HEK293 (cell line): ENCODE data around the gene SNAI1.

Experiments
- ATF2 ChIP-seq: fragments of 450-650 bp; formaldehyde crosslinking; IDR thresholded peaks from 2 replicates; pipeline ENCODE4 v1.5.1; 2016; ENCODE audit warnings: missing biosample characterization, missing genetic modification characterization, low read depth
- GLIS2 ChIP-seq: fragments of 450-650 bp; formaldehyde crosslinking; IDR thresholded peaks from 2 replicates; pipeline ENCODE4 v1.5.1; 2016; ENCODE audit warnings: missing biosample characterization, missing genetic modification characterization
- HIC1 ChIP-seq: fragments of 450-650 bp; formaldehyde crosslinking; IDR thresholded peaks from 2 replicates; pipeline ENCODE4 v1.5.1; 2016; ENCODE audit warnings: missing biosample characterization, missing genetic modification characterization
- TSHZ1 ChIP-seq: fragments of 450-650 bp; formaldehyde crosslinking; IDR thresholded peaks from 2 replicates; pipeline ENCODE4 v1.5.1; 2016; ENCODE audit warnings: missing biosample characterization, missing genetic modification characterization, borderline replicate concordance
- YY1 ChIP-seq: fragments of 450-650 bp; formaldehyde crosslinking; IDR thresholded peaks from 2 replicates; pipeline ENCODE4 v1.5.1; 2018; ENCODE audit warnings: missing biosample characterization, missing genetic modification characterization
- ZBTB8A ChIP-seq: fragments of 450-650 bp; formaldehyde crosslinking; IDR thresholded peaks from 2 replicates; pipeline ENCODE4 v1.5.1; 2016; ENCODE audit warnings: missing biosample characterization, missing genetic modification characterization
- ZEB2 ChIP-seq: fragments of 450-650 bp; formaldehyde crosslinking; IDR thresholded peaks from 2 replicates; pipeline ENCODE4 v1.5.1; 2016; ENCODE audit warnings: missing biosample characterization, missing genetic modification characterization
- ZFHX2 ChIP-seq: fragments of 450-650 bp; formaldehyde crosslinking; conservative IDR thresholded peaks from 2 replicates; pipeline ENCODE4 v1.5.1; 2016; ENCODE audit warnings: missing biosample characterization, missing genetic modification characterization
- ZNF121 ChIP-seq: fragments of 450-650 bp; formaldehyde crosslinking; IDR thresholded peaks from 2 replicates; pipeline ENCODE4 v1.5.1; 2016; ENCODE audit warnings: missing biosample characterization, missing genetic modification characterization
- ZNF19 ChIP-seq: fragments of 450-650 bp; formaldehyde crosslinking; IDR thresholded peaks from 2 replicates; pipeline ENCODE4; 2016; ENCODE audit warnings: missing biosample characterization, missing genetic modification characterization, low read depth
- ZNF26 ChIP-seq: fragments of 450-650 bp; formaldehyde crosslinking; IDR thresholded peaks from 2 replicates; pipeline ENCODE4 v1.5.1; 2016; ENCODE audit warnings: missing biosample characterization, missing genetic modification characterization
- ZNF274 ChIP-seq, 2 experiments: fragments of 200-500 bp in 1 of 2; fragments of 450-650 bp in 1 of 2; sonication (Bioruptor generic) in 1 of 2; formaldehyde crosslinking in 1 of 2; IDR thresholded peaks; 2 replicates each; pipeline versions ENCODE4 v1.5.1 to v1.6.1; 2014 to 2016; ENCODE audit warnings: borderline replicate concordance in 1 of 2, inconsistent platforms in 1 of 2, low read length in 1 of 2, missing biosample characterization in 1 of 2, missing genetic modification characterization in 1 of 2
- ZNF292 ChIP-seq: fragments of 450-650 bp; formaldehyde crosslinking; IDR thresholded peaks from 2 replicates; pipeline ENCODE4 v1.5.1; 2016; ENCODE audit warnings: low read depth, missing biosample characterization, missing genetic modification characterization, borderline replicate concordance
- ZNF391 ChIP-seq: fragments of 450-650 bp; formaldehyde crosslinking; IDR thresholded peaks from 2 replicates; pipeline ENCODE4 v1.5.1; 2016; ENCODE audit warnings: low read depth, missing biosample characterization, missing genetic modification characterization, borderline replicate concordance
- ZNF404 ChIP-seq: fragments of 450-650 bp; formaldehyde crosslinking; IDR thresholded peaks from 2 replicates; pipeline ENCODE4 v1.5.1; 2017; ENCODE audit warnings: missing biosample characterization, missing genetic modification characterization
- ZNF426 ChIP-seq: fragments of 450-650 bp; formaldehyde crosslinking; IDR thresholded peaks from 2 replicates; pipeline ENCODE4 v1.5.1; 2017; ENCODE audit warnings: missing biosample characterization, missing genetic modification characterization, mild to moderate bottlenecking, inconsistent platforms, moderate library complexity
- ZNF560 ChIP-seq: fragments of 450-650 bp; formaldehyde crosslinking; IDR thresholded peaks from 2 replicates; pipeline ENCODE4 v1.5.1; 2017; ENCODE audit warnings: missing biosample characterization, missing genetic modification characterization, borderline replicate concordance
- ZNF561 ChIP-seq: fragments of 450-650 bp; IDR thresholded peaks from 2 replicates; pipeline ENCODE4 v1.5.1; 2018; ENCODE audit warnings: missing biosample characterization, missing genetic modification characterization, borderline replicate concordance
- ZNF596 ChIP-seq: fragments of 450-650 bp; IDR thresholded peaks from 2 replicates; pipeline ENCODE4 v1.5.0; 2018; ENCODE audit warnings: missing biosample characterization, mild to moderate bottlenecking, missing genetic modification characterization, moderate library complexity
- ZNF626 ChIP-seq: fragments of 450-650 bp; sonication (Bioruptor Pico); formaldehyde crosslinking; IDR thresholded peaks from 2 replicates; pipeline ENCODE4 v1.5.1; 2018; ENCODE audit warnings: missing biosample characterization, missing genetic modification characterization, inconsistent platforms
- ZNF654 ChIP-seq: fragments of 450-650 bp; formaldehyde crosslinking; IDR thresholded peaks from 2 replicates; pipeline ENCODE4 v1.5.1; 2016; ENCODE audit warnings: low read depth, missing biosample characterization, missing genetic modification characterization
- ZNF677 ChIP-seq: fragments of 450-650 bp; IDR thresholded peaks from 2 replicates; pipeline ENCODE4 v1.5.0; 2018; ENCODE audit warnings: missing biosample characterization, mild to moderate bottlenecking, missing genetic modification characterization, moderate library complexity
- ZNF776 ChIP-seq: fragments of 450-650 bp; formaldehyde crosslinking; IDR thresholded peaks from 2 replicates; pipeline ENCODE4 v1.5.0; 2017; ENCODE audit warnings: missing biosample characterization, missing genetic modification characterization, borderline replicate concordance
- ZNF792 ChIP-seq: fragments of 450-650 bp; formaldehyde crosslinking; IDR thresholded peaks from 2 replicates; pipeline ENCODE4 v1.5.1; 2016; ENCODE audit warnings: missing biosample characterization, missing genetic modification characterization
- ZSCAN18 ChIP-seq: fragments of 450-650 bp; formaldehyde crosslinking; IDR thresholded peaks from 2 replicates; pipeline ENCODE4 v1.5.1; 2016; ENCODE audit warnings: missing biosample characterization, missing genetic modification characterization

Gene SNAI1

GRCh38 chr20:49979030-49979832, 3.5 kb upstream of the SNAI1 start (continued):
- TF ChIP-seq GLIS2 (tag by site-specific recombination) (peak; percentile 99), ZNF404 (tag by site-specific recombination) (no peak), TSHZ1 (tag by site-specific recombination) (no peak), ZEB2 (tag by site-specific recombination) (peak; percentile 79), ZNF26 (tag by site-specific recombination) (no peak), ZNF776 (tag by site-specific recombination) (no peak), ZSCAN18 (tag by site-specific recombination) (0 out of 2 replicates have a peak, but pooled peaks have one; percentile 26), ZFHX2 (tag by site-specific recombination) (peak; percentile 74), ZNF561 (tag by site-specific recombination) (peak; percentile 95), ZNF19 (tag by site-specific recombination) (no peak), ZNF677 (tag by site-specific recombination) (no peak), YY1 (peak; percentile 19; the same call in 1 of the 2 replicates), ZNF274 (IDR thresholded peaks at IDR 0.05; ENCODE audit: low read length) (no peak), ZNF274 (tag by site-specific recombination; IDR thresholded peaks at IDR 0.05; ENCODE audit: borderline replicate concordance) (no peak), ZNF792 (tag by site-specific recombination) (no peak), ZNF596 (no peak), ZNF654 (peak; percentile 90), ZNF391 (tag by site-specific recombination) (0 out of 2 replicates have a peak, but pooled peaks have one; percentile 34), ZNF626 (tag by site-specific recombination) (no peak), ZNF560 (tag by site-specific recombination) (no peak), ZNF121 (tag by site-specific recombination) (peak; percentile 91), ZNF426 (tag by site-specific recombination) (no peak), HIC1 (peak; percentile 72), ATF2 (tag by site-specific recombination) (no peak), ZBTB8A (tag by site-specific recombination) (peak; percentile 72), ZNF292 (tag by site-specific recombination) (no peak)
